Mesenteric fat pad (tissue), 1 donor: ENCODE measurements around the gene PLA2G12A. TPM values are rescaled to one million over a fixed set of nuclear protein-coding genes. Genes with fewer than 3 reads are reported as not detected.

ENCODE experiments used
- DNase-seq: peaks from one replicate; pipeline ENCODE4 v3.0.0-alpha.2; 2020; ENCODE audit warnings: low spot score
- total RNA-seq: library from RNA; stranded (reverse); fragmentation: NEBNext Ultra II Directional; extraction: Animal tissue kit (Norgen Biotek cat#: 25700); gene quantifications from one replicate; pipeline ENCODE4 v1.2.1, GENCODE V29; 2021
- donor health status: DM: yes; HTN: yes; CAD: no.

PLA2G12A gene
- total RNA-seq, 1 donor from 2014 or later, result 31.9 TPM

DNA sequence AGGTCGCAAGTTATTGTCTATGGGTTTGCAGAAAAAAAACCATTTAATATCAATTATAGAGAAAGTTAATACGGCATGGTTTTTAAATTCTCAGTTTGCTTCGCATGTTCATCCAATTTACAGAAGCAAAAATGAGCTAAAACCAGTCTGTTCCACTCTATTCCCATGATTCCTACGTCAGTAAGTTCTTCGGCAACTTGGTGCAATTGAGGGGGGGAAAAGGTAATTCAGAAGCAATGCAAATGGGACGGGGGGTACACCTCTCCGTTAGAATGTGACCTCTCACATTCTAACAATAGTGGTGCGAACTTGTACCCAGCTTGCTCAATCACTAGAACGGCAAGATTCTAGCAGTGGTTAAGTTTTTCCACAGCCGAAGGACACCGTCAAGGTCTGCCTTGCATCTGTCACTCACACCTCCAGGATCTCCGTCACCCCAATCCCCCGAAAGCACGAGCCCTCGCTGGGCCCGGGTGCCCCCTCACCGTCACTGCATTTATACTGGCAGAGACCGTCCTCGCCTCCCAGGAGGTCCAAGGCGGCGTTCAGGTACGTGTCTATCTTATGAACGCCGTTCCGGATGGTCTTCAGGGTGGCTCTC, 653 bp downstream of the PLA2G12A start:
- no peak for DNase-seq

DNA sequence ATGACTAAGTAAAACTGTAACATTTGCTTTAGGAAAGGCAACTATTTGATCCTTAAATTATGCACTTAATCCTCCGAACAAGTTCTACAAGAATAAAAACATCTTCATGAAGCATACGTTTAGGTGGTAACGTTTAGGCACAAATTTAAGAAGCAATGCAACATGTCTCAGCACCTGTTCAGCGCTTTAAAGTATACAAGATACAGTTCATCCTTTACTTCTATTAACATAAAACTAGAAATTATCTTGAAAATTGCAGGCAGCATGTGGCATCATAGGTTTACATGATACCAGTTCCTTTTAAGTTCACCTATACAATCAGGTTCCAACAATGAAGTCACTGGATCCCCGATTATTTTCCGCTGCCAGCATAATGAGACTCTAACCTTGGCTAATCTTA, 1.5 kb downstream of the PLA2G12A start:
- no peak for DNase-seq

DNA sequence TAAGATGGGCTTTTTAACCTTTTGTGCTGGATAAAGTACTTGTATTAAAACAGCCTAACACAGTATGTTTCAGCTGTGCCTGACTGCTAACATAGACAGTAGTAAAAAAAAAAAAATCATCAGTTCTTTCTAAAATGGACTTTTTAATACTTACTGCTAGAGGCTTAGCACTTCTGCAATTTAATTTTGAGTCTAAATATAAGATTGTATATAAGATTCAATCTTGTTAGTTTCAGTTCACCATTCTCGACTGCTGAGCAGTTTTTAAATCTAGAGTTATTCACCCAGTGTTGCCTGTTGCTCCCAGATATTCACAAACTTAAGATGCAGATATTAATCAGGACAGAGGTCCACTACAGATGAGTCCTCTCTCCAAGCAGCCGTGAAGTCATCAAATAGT, 6.8 kb downstream of the PLA2G12A start:
- DNase-seq, result no peak

DNA sequence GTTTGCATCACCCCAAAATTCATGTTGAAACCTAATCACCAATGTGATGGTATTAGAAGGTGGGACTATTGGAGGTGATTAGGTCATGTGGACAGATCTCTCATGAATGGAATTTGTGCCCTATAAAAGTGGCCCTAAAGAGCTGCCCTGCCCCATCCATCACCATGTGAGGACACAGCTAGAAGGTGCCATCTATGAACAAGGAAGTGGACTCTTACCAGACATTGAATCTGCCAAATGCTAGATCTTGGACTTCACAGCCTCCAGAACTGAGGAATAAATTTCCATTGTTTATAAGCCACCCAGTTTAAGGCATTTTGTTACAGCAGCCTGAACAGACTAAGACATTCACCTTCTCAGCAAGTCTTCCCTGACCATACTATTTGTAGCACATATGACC, 7.5 kb downstream of the PLA2G12A start:
- DNase-seq, result no peak

DNA sequence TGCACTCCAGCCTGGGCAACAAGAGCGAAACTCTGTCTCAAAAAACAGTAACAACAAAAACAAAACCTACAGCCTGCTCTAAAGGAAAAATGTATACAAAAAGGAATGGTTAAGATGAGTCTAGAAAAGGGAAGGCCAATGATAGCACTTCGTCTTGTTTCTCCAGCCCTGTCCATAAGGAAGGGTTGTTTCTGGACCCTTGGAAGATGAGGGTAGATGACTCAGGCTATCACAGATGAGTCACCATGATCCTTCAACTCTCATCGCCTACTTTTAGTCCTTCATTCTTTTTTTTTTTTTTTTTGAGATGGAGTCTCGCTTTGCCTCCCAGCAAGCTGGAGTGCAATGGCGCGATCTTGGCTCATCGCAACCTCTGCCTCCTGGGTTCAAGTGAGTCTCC, 8.8 kb downstream of the PLA2G12A start:
- DNase-seq, result no peak

DNA sequence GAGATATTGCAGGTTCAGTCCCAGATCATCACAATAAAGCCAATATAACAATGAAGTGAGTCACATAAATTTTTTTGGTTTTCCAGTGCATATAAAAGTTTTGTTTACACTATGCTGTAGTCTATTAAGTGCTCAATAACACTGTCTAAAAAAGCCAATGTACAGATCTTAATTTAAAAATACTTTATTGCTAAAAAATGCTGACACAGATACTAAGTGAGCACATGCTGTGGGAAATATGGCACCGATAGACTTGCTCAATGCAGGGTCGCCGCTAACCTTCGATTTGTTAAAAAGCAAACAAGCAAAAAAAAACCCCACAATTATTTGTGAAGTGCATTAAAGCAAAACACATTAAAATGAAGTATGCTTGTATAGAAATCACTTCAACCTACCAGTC, 10.3 kb downstream of the PLA2G12A start:
- no peak for DNase-seq

DNA sequence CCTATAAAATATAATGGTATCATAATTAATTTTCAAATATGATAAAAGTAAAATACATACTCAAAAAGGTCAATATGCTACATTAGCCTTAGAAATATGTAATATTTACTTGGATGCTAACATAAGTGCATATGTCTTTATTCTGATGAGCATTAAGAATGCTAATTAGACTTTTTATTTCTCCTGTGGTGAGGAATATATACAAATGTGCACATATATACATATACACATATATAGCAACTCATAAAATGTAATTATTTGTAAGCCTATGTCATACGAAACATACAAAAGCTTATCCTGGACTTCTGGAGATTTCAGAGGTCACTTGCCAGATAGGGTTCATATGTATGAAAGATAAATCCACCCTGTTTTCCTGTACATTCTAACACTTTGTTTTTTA, 11.1 kb downstream of the PLA2G12A start:
- DNase-seq, result no peak

DNA sequence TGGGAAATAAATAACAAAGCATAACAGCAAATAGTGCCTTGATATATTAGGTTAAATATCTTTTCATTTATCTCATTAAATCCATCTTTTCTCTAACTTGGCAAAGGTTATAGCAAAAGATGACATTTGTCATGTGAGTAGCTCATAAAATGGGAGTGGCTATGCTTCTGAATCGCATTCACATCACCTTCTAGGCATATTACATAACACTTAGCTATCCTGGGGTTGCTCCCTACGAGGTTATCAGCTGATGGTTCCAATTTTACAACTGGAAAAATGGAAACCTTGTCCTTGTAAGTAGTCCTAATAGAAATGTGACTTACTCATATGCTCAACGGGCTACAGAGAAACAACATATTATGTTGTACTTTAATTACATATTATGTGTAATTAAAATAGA, 16.4 kb downstream of the PLA2G12A start:
- DNase-seq, result no peak

DNA sequence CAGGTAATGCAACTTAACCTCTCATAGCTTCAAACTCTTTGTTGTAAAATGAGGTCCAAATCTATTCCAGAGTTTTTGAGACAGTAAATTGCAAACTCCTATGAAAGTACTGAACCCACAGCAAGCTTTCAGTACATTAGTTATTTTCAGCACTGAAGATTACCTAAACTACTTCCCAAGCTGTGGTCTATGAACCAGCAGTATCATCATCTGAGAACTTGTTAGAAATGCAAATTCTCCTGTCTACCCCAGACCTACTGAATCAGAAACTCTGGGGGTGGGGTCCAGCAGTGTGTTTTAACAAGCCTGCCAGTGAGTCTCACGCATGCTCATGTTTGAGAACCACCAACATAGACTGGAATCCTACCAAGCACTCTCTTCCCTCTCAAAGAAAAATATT, 20.9 kb downstream of the PLA2G12A start:
- no peak for DNase-seq

DNA sequence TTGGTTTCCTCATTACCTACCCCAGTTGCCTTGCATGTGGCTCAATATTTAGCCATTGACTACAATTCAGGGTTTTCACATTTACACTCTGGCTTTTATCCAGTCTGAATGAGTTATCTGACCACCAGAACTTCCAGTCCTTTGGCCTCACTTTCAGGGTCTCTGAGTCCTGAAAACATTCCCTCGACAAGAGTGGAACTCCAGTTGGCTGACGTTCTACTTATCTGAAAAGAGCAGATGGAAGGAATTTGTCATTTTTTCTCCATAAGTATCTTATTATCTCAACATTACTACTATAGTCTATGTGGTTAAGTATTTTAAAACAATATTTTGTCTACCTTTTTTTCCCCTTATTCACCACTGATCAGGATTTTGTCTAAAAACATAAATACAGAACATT, 21.4 kb downstream of the PLA2G12A start:
- no peak for DNase-seq

DNA sequence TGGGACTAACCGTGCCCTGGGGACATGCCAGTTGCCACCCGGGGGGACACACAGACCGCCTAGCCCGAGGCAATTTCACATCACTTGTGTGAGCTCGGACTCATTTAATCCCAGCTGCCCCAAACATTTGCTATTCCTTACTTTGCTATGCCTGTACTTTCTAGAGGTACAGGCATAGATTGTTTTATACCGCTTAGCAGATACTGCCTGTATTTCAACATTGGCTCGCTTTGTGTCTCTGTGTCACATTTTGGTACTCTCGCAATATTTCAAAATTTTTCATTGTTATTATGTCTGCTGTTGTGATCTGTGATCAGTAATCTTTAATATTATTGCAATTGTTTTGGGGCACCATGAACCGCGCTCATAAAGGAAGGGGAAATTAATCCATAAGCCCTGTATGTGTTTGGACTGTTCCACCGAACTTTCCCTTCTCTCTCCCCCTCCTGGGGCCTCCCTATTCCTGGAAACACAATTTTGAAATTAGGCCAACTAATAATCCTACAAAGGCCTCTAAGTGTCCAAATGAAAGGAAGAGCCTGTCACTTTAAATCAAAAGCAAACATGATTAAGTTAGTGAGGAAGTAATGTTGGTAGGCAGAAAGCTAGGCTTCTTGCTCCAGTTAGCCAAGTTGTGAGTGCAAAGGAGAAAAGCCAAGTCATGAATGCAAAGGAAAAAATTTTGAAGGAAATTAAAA, 26.1 kb downstream of the PLA2G12A start:
- DNase-seq, result no peak

DNA sequence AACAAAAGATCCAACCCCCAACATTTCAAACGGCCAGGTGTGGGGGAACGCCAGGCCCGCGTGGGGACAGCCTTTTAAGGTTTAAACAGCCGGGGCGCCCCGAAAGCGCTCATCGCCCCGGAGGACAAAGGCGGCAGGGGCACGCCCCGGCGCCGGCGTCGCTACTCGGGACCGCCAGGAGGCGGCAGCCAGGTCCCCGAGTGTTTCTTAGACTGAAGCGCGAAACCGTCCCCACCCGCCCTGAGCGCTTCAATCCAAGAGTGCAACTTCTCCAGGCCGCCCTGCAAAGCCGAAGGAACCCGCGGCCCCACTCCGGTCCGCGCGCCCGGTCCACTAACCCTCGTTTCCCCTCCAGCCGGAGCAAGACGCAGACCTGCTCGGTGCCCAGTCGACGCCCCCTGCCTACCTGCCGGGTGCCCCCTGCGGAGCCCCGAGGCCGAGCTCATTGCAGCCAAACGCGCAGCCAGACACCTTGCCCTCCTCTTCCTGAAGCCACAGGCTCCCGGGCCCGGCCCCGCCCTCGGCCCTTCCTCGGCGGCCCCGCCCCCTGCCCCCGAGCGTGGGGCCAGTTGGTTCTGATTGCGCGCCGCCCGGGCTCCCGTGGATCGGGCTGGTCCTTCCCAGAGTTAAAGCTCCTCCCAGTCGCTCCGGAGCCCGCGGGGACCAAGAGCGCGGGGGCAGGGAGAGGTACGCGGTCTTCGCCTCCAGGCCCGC, 26.8 kb downstream of the PLA2G12A start, which contains the start of gene CASP6:
Gene CASP6, minus strand, starts transcription at position 496 of the 714 bp plus-strand sequence. Its CDS starts 50 bp downstream, at position 446.
- peak; percentile 94 for DNase-seq

DNA sequence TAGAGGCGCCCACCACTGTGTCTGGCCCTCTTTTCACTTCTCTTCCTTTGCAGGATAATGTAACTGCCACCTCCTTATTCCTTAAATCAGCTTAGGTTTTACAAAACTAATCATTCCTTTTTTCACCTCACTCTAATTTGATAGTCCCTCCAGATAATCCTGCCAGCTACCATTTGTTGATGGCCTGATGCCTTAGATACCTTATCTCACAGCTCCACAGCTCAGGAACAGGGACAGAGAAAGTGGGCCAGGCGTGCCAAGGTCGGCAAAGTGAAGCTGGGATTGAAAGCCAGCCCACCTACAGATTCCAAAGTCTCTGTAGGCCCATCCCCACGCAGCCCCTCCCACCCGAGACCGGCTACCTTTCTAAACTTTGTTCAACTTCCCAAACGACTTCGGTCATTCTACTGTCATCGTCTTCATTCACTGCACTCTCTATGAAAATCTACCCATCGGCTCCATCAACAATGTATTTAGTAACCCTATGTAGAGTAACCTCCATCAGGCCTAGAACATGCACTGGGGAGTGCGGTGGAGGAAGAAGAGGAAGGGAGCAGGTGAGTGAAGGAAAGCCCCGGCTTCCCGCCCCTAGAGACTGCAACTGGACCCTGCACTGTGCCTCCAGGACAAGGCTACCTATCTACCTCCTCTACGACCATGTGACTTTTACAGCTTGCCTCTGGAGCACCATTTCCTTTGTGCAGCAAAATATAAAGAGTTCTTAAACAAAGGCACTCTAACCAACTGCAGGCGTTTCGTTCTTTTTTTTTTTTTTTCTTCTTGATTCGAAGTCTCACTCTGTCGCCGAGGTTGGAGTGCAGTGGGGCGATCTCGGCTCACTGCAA, 28.1 kb downstream of the PLA2G12A start:
- DNase-seq, result no peak

DNA sequence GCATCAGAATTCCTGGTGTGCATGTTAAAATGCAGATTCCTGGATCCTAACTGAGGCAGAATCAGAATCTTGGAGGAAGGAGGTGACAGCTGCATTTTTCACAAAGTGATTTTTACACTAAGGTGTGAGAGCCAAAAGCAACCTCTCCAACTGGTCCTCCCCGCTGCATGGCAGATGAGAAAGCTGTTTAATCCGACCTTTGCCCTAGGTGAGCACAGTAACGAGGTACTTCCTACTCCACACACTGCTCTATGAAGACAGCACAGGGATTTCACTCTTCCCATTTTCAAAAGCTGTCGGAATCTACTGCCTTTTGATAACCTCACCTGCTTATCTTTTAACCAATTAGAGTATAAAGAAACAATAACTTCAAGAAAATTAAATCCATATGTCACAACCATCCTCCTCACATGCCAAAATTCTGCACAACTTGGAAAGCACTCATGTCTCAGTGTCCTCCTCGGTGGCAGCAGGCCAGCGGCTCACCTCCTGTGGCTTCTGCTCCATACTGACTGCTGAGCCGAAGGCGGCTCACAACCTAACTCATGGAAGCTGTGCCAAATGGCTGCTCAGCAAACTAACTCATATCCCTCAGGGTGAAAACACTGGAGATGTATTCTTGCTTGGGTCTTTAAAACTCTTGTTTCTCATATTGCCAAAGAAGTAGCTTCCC, 30.2 kb downstream of the PLA2G12A start:
- DNase-seq, result no peak

DNA sequence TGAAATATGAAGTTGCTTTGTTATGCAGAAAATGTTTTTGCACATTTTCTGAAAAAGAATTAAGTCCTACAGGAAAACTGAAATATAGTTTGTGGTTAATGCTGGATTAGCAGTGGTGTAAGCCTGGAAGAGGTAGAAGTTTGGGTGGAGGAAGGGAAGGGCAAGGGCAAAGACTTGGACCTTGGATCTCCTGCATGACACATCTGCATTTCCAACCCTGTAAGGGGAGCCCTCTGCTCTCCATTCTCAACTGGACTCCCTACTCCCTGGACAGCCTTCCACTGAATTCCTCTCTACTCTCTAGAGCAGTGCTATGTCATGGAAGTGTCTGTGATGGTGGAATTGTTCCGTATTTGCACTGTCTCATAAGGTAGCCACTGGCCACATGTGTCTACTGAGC, 31.2 kb downstream of the PLA2G12A start:
- DNase-seq, result no peak

DNA sequence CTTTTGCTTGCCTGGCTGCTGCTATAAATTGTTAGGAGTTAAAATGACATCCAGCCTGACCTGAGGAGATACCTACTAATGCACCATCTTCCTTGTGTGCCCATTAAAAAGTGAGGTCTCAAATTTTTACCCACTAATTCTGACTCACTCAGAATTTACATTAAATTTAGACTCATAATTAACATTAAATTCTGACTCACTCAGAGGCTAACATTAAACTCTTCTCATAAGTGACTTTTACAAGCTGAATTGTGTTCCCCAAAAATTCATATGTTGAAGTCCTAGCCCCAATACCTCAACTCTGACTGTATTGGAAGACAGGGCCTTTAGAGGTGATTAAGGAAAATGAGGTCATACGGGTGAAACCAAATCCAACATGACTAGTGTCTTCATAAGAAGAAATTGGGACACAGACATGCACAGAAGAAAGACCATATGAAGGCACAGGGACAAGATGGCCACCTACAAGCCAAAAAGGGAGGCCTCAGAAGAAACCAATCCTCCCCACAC, 38.4 kb downstream of the PLA2G12A start:
- no peak for DNase-seq

DNA sequence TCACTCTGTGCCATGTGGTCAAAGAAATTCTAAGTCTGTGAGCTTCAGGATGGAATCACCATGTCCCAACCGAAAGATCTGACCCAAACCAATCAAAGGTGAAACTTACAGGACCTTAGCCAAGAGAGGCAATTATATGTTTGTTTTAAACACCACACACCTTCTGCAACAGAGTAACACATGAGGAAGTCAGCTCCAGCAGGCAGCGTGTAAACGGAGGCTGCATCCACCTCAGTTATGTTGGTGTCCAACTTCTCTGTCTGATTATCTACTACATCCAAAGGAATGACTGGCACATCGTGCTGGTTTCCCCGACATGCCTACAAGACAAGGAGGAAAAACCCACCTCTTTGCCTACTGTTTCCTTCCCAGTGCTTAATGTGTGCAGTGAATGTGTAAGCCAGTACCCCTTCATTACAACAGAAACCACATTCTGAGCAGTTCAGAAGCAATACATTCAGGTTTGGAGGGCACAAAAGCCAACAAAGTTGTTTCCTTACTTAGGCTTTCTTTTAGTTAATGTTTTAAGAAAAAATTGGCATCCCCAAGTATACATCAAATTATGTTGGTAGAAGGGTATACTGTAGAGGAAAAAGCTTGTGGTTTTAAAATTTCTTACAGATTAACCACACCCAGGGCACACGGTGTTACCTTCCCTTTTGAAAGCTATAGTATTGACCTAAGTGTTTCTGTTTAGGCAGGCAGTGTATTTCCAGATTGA, 39.0 kb downstream of the PLA2G12A start:
- DNase-seq, result no peak

DNA sequence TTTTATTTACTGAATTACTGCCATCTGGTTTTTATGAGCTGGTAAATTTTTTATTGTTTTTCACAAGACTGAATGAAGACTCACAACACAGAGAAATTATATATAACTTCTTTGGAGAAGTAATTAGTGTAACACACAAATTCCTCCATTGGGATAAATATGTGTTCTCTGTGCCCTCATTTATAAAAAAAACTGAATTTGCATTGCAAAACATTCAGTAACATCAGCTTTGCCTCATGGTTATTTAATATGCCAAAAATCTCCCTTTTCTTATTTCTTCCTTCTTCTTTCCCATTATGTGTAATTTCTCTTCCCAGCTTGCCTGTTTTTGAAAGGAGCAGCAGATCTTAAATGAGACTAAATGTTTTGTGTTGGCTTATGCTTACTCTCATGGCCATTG, 45.1 kb downstream of the PLA2G12A start:
- no peak for DNase-seq

DNA sequence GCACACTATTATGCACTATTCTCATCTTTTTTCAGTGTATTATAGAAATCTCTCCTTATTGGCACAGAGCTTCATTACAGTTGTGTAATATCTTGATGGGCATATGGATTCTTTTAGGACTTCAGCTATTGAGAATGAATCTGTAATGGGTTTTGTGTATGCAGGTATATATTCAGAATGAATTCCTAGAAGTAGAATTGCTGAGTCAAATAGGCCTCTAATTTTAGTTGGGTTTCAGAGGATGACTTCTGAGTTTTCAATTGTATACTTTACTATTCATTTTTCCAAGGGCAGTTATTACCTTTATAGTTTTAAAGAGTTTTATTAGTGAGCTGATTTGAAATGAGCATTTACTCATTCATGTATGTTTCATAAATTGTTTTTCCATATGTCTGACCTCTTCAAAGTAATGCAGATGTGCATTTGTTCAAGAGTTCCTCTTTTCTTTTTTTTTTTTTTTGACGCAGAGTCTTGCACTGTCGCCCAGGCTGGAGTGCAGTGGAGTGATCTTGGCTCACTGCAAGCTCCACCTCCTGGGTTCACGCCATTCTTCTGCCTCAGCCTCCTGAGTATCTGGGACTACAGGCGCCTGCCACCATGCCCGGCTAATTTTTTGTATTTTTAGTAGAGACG, 46.1 kb downstream of the PLA2G12A start:
- DNase-seq, result no peak

DNA sequence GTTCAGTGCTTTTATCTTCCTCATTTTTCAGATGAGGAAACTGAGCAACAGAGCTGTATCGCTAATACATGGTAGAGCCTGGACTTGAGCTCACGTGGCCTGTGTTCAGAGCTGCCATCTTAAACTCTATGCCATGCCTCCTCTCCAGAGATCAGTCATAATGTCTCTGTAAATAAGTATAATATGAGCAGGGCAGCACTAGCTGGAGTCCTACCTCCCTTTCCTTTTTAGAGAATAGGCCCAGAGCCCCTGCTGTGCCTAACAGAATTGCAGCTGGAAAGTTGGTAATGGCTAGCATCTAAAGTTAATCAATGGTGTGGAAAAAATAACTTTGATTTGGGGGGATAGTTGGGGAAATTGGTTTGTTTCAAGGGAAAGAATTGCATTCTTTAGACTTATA, 47.0 kb downstream of the PLA2G12A start:
- DNase-seq, result no peak
